ENCODE measurements around the gene DNAH17.

DNA sequence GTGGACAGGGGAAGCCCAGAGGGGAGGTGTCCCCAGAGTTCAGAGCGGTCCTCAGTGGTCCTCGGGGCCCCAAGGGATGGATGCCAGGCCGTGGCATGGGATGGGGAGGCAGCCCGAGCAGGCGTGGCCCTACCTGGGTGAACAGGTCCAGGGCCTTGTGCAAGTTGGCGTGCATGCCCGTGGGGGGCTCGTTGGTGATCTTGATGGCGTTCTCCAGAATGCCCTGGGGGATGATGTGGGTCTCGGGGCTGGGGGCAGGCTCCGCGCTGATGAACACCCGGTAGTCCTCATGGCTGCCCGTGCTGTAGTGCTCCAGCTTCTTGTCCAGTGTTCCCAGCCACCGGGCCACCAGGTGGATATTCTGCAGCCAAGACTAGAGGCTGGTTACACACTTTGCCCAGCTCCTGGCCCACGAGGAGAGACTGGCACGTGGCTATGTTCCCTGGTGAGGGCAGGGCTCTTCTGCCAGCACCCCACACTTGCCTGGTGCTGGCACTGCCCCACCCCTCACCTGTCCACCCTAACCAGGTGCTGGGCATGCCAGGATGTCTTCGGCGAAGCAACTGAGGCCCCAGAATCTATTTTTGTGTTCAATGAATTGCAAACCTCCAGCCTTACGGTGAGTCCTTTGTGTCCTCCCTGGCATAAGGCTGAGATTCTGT, 139.6 kb downstream of the DNAH17 start:
- TF ChIP-seq EZH2 (IDR thresholded peaks at IDR 0.05; ENCODE audit: insufficient read depth, poor library complexity, severe bottlenecking) (no peak), EZH2phosphoT487 (IDR thresholded peaks at IDR 0.05; ENCODE audit: insufficient read depth, low read depth) (no peak)
